ENCODE data around the gene KIAA1217. TPM values are rescaled to one million over a fixed set of nuclear protein-coding genes. Genes with fewer than 3 reads are reported as not detected.

The KIAA1217 gene
- polyA plus RNA-seq, 6 donors from 2014 or later = not detected

- H3K4me3 Mint-ChIP-seq = no peak overlapping the region
- no peaks in the 10 kb centered on the region for H3K4me1 Mint-ChIP-seq
- H3K27ac Mint-ChIP-seq = no peak overlapping the region
- H3K9me3 Mint-ChIP-seq = peaks cover 0 to 23% (median 7%) of the 10 kb centered on the region in 7 donors
- DNase-seq = no peak
- H3K36me3 Mint-ChIP-seq = no peaks in the 10 kb centered on the region
- no peak for ATAC-seq (ENCODE audit: low read depth in 2 of 2)
- H3K27me3 Mint-ChIP-seq = peaks cover 0 to 4% (median 0%) of the 10 kb centered on the region in 3 donors
These were observed 83.7 kb downstream of the KIAA1217 start for GRCh38 chr10:24292304-24293293.

GRCh38 chr10:24299578-24300260, 90.8 kb downstream of the KIAA1217 start:
- no peaks in the 10 kb centered on the region for H3K4me1 Mint-ChIP-seq
- no peak for DNase-seq
- ATAC-seq (ENCODE audit: low read depth in 2 of 2) = no peak
- H3K27me3 Mint-ChIP-seq = no peaks in the 10 kb centered on the region
- no peak overlapping the region for H3K27ac Mint-ChIP-seq
- H3K4me3 Mint-ChIP-seq = no peak overlapping the region
- H3K36me3 Mint-ChIP-seq = no peaks in the 10 kb centered on the region
- peaks cover 0 to 14% (median 4%) of the 10 kb centered on the region in 7 donors for H3K9me3 Mint-ChIP-seq

- H3K4me3 Mint-ChIP-seq = no peak overlapping the region
- H3K36me3 Mint-ChIP-seq = no peaks in the 10 kb centered on the region
- DNase-seq (no peak), ATAC-seq (ENCODE audit: low read depth in 2 of 2) (no peak)
- H3K27me3 Mint-ChIP-seq = peaks cover 0 to 4% (median 0%) of the 10 kb centered on the region in 3 donors
- H3K4me1 Mint-ChIP-seq = no peaks in the 10 kb centered on the region
- H3K27ac Mint-ChIP-seq = no peak overlapping the region
- H3K9me3 Mint-ChIP-seq = peaks cover 0 to 13% (median 4%) of the 10 kb centered on the region in 7 donors
These were observed 94.8 kb downstream of the KIAA1217 start for GRCh38 chr10:24303522-24304310.

- Mint-ChIP-seq H3K9me3 (peaks cover 0 to 13% (median 4%) of the 10 kb centered on the region in 7 donors), H3K27ac (no peak overlapping the region), H3K36me3 (no peaks in the 10 kb centered on the region), H3K4me3 (peak overlapping the region in 1 of 8 donors; percentile 40), H3K27me3 (peaks cover 0 to 4% (median 0%) of the 10 kb centered on the region in 3 donors), H3K4me1 (no peaks in the 10 kb centered on the region)
- DNase-seq = no peak
- ATAC-seq (ENCODE audit: low read depth in 2 of 2) = no peak
These were observed 96.9 kb downstream of the KIAA1217 start for GRCh38 chr10:24305551-24306506.

GRCh38 chr10:24306507-24306875, 97.6 kb downstream of the KIAA1217 start:
- DNase-seq = no peak
- no peak for ATAC-seq (ENCODE audit: low read depth in 2 of 2)
- Mint-ChIP-seq H3K27ac (no peak overlapping the region), H3K36me3 (no peaks in the 10 kb centered on the region), H3K9me3 (peaks cover 0 to 13% (median 4%) of the 10 kb centered on the region in 7 donors), H3K27me3 (peaks cover 0 to 4% (median 0%) of the 10 kb centered on the region in 3 donors), H3K4me1 (no peaks in the 10 kb centered on the region), H3K4me3 (no peak overlapping the region)

GRCh38 chr10:24307116-24307515, 98.2 kb downstream of the KIAA1217 start:
- DNase-seq (no peak), ATAC-seq (ENCODE audit: low read depth in 2 of 2) (no peak)
- peaks cover 0 to 13% (median 4%) of the 10 kb centered on the region in 7 donors for H3K9me3 Mint-ChIP-seq
- no peak overlapping the region for H3K4me3 Mint-ChIP-seq
- peaks cover 0 to 4% (median 0%) of the 10 kb centered on the region in 3 donors for H3K27me3 Mint-ChIP-seq
- no peaks in the 10 kb centered on the region for H3K36me3 Mint-ChIP-seq
- H3K27ac Mint-ChIP-seq = no peak overlapping the region
- H3K4me1 Mint-ChIP-seq = no peaks in the 10 kb centered on the region

- DNase-seq (no peak), ATAC-seq (ENCODE audit: low read depth in 2 of 2) (no peak)
- Mint-ChIP-seq H3K9me3 (peaks cover 0 to 13% (median 4%) of the 10 kb centered on the region in 7 donors), H3K27me3 (peaks cover 0 to 4% (median 0%) of the 10 kb centered on the region in 3 donors), H3K36me3 (no peaks in the 10 kb centered on the region), H3K4me1 (no peaks in the 10 kb centered on the region), H3K27ac (no peak overlapping the region), H3K4me3 (no peak overlapping the region)
These were observed 99.0 kb downstream of the KIAA1217 start for GRCh38 chr10:24307696-24308485.

GRCh38 chr10:24310104-24310503, 101.2 kb downstream of the KIAA1217 start:
- no peak for ATAC-seq (ENCODE audit: low read depth in 2 of 2)
- no peak overlapping the region for H3K4me3 Mint-ChIP-seq
- peaks cover 0 to 4% (median 0%) of the 10 kb centered on the region in 3 donors for H3K27me3 Mint-ChIP-seq
- no peak for DNase-seq
- no peaks in the 10 kb centered on the region for H3K36me3 Mint-ChIP-seq
- no peak overlapping the region for H3K27ac Mint-ChIP-seq
- H3K9me3 Mint-ChIP-seq = peaks cover 0 to 6% (median 4%) of the 10 kb centered on the region in 7 donors
- H3K4me1 Mint-ChIP-seq = no peaks in the 10 kb centered on the region

- Mint-ChIP-seq H3K27ac (no peak overlapping the region), H3K36me3 (no peaks in the 10 kb centered on the region), H3K27me3 (no peaks in the 10 kb centered on the region), H3K9me3 (peaks cover 0 to 6% (median 2%) of the 10 kb centered on the region in 7 donors), H3K4me1 (no peaks in the 10 kb centered on the region), H3K4me3 (no peak overlapping the region)
- DNase-seq = no peak
- no peak for ATAC-seq (ENCODE audit: low read depth in 2 of 2)
These were observed 103.0 kb downstream of the KIAA1217 start for GRCh38 chr10:24311888-24312287.

GRCh38 chr10:24313283-24313682, 104.3 kb downstream of the KIAA1217 start:
- Mint-ChIP-seq H3K4me3 (no peak overlapping the region), H3K27ac (no peak overlapping the region), H3K9me3 (peaks cover 0 to 6% (median 0%) of the 10 kb centered on the region in 7 donors), H3K36me3 (no peaks in the 10 kb centered on the region), H3K4me1 (no peaks in the 10 kb centered on the region), H3K27me3 (peaks cover 0 to under 1% (median under 1%) of the 10 kb centered on the region in 3 donors)
- DNase-seq = no peak
- no peak for ATAC-seq (ENCODE audit: low read depth in 2 of 2)

GRCh38 chr10:24315211-24315610, 106.3 kb downstream of the KIAA1217 start:
- DNase-seq (no peak), ATAC-seq (ENCODE audit: low read depth in 2 of 2) (no peak)
- no peak overlapping the region for H3K27ac Mint-ChIP-seq
- H3K36me3 Mint-ChIP-seq = no peaks in the 10 kb centered on the region
- peaks cover 0 to 6% (median 4%) of the 10 kb centered on the region in 7 donors for H3K9me3 Mint-ChIP-seq
- H3K4me3 Mint-ChIP-seq = no peak overlapping the region
- H3K4me1 Mint-ChIP-seq = no peaks in the 10 kb centered on the region
- peaks cover 0 to 7% (median 6%) of the 10 kb centered on the region in 3 donors for H3K27me3 Mint-ChIP-seq

- no peaks in the 10 kb centered on the region for H3K4me1 Mint-ChIP-seq
- no peaks in the 10 kb centered on the region for H3K36me3 Mint-ChIP-seq
- peaks cover 0 to 7% (median 6%) of the 10 kb centered on the region in 3 donors for H3K27me3 Mint-ChIP-seq
- ATAC-seq (ENCODE audit: low read depth in 2 of 2) = no peak
- peaks cover 0 to 5% (median 2%) of the 10 kb centered on the region in 7 donors for H3K9me3 Mint-ChIP-seq
- no peak overlapping the region for H3K27ac Mint-ChIP-seq
- H3K4me3 Mint-ChIP-seq = no peak overlapping the region
- DNase-seq = no peak
These were observed 109.6 kb downstream of the KIAA1217 start for GRCh38 chr10:24318517-24318916.

Data from naive B cell (primary cell).